Measurements from ENCODE around the gene CSPG4. TPM values are rescaled to one million over a fixed set of nuclear protein-coding genes. Genes with fewer than 3 reads are reported as not detected.

Gene CSPG4
- total and polyA plus RNA-seq, 2 of the 8 experiments (the other 6 are each of a cell fraction or from before 2014, with no cell fraction given): 1.4 to 3.0 TPM

GRCh38 chr15:75720787-75721479 is 8.3 kb upstream of the CSPG4 start (continued):
- TF ChIP-seq RAD21 (IDR thresholded peaks at IDR 0.05 in 1 of 2, conservative IDR thresholded peaks at IDR 0.05 in 1 of 2; ENCODE audit: low read depth in 2 of 2, low read length in 2 of 2): peak; percentile 43 to 59; a peak in 3 of 4 replicates

All from H1 (cell line).